Ovary (tissue), 3 donors: ENCODE results near the gene SPAG9.

Experiments
- CTCF ChIP-seq, 3 donors: fragments of 450-650 bp in 2 of 3; fragments of 200-600 bp in 1 of 3; IDR thresholded peaks; one replicate each; pipeline versions ENCODE4 v1.5.1 to v1.8.0; 2016 to 2022; ENCODE audit warnings: antibody characterized with exemption in 3 of 3, mild to moderate bottlenecking in 1 of 3
- EP300 ChIP-seq: sonication (generic); formaldehyde crosslinking; IDR thresholded peaks from one replicate; pipeline ENCODE4 v1.6.1; 2017; ENCODE audit warnings: antibody characterized with exemption
- POLR2A ChIP-seq: fragments of 450-650 bp; IDR thresholded peaks from one replicate; pipeline ENCODE4 v1.6.1; 2017; ENCODE audit warnings: antibody characterized with exemption, mild to moderate bottlenecking, moderate library complexity
- donor health status: DM: no; HTN: no; CAD: no.

DNA sequence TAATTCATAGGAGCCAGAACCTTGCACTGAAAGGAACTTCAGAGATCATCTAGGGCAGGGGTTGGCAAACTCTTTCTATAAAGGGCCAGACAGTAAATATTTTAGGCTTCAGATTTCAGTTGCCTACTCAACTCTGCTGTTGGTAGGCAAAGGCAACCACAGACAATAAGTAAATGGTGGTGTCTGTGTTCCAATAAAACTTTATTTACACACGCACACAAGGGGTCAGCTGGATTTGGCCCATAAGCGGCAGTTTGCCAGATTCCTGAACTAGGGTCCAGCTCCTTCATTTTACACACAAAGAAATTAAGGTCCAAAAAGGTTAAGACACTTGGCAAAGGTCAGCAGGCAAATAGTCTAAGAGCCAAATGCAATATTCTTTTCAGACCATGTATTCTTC is 107.3 kb downstream of the SPAG9 start:
- TF ChIP-seq CTCF (IDR thresholded peaks at IDR 0.05) (no peak), POLR2A (no peak), EP300 (no peak)
